ENCODE results near the gene CXADR. TPM values are rescaled to one million over a fixed set of nuclear protein-coding genes. Genes with fewer than 3 reads are reported as not detected.
A peak's percentile ranks its signal among the peaks of the same experiment; 100 is the strongest.
"Not testable (repeated sequence)": the region's sequence is repeated elsewhere in the genome, so short reads cannot be mapped to it uniquely, and the experiment has no call there.

CXADR gene
- polyA plus RNA-seq, 10 donors, result 0.60 to 8.4 (median 0.79) TPM

DNA sequence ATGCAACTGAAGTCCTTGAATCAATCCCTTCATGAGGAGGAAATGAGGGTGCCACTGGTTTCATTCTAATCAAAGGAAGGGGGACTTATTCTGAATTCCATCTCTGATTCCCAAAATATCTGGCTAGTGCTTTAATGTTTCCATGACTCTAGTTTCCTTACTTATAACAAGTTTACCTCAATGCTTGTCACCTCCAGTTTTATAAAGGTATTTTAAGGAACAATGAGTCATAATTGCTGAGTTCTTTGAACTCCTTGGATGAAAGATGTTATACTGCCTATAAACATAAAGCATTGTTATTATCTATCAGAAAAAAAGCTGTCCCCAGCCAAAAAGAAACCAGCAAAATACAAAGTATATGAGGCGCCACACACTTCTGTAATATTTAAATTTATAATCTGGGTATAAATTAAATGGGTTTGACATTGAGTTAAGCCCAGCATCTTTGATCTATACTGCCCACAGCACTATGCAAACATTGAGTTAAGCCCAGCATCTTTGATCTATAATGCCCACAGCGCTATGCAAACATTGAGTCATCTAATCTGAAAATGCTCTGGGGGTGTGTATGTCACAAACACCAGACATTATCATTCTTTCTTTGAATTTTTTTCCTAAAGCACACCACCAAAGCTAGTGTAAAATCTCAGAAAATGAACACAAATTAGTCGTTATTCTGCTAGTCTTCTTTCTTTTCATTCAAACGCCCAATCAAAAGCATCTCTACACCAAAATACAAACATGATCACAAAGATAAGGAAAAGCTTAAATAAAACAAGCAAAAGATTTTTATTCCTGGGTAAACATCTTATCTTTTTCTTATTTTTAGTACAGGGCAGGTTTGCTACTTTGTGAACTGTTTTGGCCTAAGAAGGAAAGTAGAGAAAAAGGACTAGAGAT, 11.5 kb upstream of the CXADR start:
- DNase-seq, result no peak

DNA sequence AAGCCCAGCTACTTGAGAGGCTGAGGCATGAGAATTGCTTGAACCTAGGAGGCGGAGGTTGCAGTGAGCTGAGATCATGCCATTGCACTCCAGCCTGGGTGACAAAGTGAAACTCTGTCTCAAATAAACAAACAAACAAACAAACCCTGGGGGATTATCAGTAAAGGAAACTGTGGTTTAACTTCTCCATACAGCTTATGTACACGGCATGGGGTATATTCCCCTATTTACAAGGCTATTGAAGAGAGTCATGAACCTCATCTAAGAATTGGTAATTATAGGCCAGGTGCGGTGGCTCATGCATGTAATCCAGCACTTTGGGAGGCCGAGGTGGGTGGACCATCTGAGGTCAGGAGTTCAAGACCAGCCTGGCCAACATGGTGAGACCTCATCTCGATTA, 9.9 kb upstream of the CXADR start:
- DNase-seq, result not testable (repeated sequence)

DNA sequence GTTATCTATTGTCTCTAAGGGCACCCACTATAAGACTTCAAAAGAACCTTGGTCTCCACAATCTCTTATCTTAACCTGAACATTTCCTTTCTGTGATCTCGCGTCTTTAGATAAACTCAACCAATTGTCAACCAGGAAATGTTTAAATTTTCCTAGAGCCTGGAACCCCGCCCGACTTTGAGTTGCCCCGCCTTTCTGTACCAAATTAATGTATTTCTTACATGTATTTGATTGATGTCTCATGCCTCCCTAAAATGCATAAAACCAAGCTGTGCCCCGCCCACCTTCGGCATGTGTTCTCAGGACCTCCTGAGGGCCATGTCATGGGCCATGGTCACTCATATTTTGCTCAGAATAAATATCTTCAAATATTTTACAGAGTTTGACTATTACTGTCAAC, 5.9 kb upstream of the CXADR start:
- DNase-seq, result no peak

DNA sequence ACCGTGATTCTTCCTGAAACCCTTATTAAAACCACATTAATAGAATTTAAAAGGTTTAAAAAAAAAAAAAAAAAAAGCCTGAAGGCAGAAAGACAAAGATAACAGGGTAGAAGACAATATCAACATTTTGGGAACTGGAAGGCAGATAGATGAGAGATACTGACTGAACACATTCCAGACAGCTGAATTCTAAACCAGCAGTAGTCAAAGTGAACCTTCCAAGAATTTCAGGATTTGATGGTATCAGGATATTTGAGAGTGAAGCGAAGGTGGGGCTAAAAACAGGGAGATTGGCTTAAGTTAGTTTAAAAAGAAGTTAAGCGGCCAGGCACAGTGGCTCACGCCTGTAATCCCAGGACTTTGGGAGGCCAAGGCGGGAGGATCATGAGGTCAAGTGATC, 5.3 kb upstream of the CXADR start:
- DNase-seq, result no peak

DNA sequence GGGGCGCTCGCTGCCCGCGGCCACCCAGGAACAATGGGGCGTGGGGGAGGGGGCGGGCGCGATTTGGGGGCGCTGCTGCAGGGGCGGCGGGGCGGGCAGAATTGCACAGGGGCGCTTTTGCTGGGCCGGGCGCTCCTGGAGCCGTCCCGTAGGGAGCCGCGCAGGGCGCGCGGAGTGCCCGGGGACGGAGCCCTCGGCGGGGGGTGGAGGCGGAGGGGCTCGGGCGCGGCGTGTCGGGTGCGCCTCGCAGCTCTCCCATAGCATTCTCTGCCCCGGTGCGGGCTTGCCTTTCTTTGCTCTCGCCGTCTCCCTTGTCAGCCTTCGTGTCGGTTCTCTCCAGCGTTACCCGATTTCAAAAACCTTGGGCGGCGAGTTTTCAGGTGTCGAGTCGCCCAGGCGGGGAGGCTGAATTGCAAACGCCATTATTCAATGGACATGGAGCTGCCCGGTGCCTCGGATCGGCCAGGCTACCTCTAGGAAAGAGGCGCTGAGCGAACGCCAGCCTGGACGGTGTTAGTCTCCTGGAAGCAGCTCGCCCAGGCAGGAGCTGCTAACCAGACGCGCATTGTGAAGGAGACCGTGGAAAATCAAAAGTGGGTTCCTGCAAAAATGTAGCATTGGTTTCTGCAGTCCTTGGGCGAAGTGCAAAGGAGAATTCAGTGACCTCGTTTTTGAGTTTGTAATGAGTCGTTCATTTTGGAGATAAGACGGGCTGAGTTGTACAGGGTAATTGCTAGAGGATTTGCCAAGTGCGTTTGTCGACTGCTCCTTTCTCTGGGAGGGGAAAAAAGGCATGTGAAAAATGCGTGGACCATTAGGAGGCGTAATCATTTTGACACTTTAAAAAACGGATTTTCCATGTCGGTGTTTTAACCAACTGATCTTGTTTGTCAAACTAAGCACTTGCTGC, 626 bp downstream of the CXADR start:
- peak in 2 of 3 donors; percentile 21 to 63 for DNase-seq

DNA sequence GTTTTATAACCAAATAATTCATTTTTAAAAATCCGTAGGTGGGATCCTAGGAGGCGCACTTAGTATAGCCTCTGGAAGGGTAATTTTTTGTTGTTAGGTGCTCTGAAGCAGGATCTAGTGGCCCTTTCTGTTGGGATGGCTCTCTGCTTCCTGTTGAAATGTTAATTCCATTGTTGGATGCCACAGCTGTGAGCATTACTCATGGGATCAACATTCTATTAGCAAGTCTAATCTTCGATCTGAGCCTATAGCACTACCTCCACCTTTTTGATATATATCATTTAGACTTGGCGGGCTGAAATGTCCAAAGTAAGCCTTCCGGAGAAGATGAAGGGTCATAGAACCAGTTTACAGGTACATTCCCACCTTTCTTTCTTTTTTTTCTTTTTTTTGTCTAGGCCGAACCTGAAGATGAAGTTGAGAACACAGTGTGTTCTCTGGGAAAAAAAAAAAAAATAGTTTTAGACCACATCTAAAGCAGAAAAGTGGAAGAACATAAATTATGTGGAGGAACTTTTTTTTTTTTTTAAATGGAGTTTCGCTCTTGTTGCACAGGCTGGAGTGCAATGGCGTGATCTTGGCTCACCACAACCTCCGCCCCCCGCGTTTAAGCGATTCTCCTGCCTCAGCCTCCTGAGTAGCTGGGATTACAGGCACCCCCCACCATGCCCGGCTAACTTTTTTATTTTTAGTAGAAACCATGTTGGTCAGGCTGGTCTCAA, 1.4 kb downstream of the CXADR start:
- DNase-seq, result peak in 1 of 3 donors; percentile 6

DNA sequence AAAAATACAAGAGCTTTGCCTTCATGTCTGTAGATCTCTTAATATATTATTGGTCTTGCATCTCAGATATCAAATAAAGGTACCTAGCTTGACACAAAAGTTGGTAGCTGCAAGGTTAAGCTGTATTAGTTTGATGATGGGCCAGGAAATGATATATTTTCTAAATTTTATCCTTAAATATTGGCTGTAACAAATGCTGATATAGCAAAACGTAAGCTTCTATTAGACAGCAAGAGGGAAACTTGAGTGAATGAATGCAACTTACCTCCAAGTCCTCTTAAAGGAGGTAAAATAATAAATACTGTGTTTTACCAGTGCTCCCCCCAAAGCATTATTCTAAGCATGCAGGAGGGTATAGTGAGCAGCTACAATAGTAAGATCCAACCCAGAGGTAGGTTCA, 4.2 kb downstream of the CXADR start:
- not testable (repeated sequence) for DNase-seq

DNA sequence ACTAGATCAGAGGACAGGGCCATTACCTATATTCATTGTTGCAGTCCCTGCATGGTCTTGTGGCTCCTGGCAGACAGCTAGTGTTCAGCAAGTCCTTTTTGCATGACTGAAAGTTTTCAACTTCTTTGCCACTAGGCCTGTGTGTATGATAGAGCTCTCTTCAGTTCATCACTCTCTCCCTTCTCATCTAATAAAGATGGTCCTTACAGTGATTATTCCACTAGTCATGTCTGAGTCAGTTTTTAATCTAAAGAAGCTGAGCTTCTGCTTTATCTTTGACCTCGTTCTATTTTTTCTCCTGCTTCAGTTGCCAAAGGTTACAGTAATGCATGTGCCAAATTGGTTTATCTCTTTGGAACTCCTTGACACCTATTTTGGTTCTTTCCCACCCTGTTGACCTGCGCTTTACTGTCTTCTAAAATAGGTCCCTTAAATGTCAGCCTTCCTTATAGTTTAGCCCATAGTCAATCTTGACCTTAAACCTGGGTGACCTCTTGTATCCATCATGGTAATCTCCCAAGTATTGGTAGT, 6.4 kb downstream of the CXADR start:
- DNase-seq, result no peak

DNA sequence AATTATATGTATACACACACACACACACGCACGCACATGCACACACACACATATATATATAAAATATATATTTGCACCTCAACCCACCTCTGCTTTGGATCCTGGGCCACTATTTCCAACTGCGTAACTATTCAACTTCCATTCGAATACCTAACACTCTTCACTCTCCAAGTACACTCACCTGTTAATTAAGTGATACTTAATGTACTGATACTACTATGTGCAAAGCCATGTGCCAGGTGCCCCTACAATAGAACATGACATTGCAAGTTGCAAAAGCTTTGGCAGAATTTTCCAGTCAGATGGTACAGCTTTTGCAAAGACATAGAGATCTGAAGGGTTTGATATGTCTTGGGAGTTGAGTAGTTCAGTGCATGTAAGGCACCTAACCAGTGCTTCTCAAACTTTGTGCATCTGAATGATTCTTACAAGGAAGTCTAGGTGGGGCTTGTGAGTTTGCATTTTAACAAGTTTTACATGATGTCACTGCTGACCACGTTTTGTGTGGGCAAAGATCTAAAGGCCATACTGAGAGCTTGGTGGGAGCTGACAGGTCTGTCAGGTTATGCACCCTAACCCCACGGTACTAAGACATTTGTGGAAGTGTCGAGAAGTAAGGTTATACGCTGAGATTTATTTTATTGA, 7.2 kb downstream of the CXADR start:
- DNase-seq, result no peak

DNA sequence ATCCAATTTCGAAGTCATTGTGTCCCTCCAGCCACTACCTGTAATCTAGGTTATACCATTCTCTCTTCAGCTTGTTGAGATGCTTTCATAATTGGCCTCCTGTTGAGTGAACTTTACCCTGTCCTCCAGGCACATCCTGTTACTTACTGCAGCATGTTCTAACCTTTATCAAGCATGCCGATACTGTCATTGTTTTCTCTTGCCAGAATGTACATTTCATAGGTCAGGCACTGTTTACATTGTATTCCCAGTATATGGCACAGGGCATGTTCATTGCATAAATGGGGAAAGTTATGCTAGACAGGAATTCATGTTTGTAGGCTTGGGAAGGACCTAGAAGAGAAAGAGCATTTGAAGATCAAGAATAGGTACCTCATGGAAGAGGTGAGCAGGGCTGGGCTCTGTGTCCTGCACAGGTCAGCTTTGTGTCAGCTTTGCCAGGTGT, 10.2 kb downstream of the CXADR start:
- DNase-seq, result no peak

DNA sequence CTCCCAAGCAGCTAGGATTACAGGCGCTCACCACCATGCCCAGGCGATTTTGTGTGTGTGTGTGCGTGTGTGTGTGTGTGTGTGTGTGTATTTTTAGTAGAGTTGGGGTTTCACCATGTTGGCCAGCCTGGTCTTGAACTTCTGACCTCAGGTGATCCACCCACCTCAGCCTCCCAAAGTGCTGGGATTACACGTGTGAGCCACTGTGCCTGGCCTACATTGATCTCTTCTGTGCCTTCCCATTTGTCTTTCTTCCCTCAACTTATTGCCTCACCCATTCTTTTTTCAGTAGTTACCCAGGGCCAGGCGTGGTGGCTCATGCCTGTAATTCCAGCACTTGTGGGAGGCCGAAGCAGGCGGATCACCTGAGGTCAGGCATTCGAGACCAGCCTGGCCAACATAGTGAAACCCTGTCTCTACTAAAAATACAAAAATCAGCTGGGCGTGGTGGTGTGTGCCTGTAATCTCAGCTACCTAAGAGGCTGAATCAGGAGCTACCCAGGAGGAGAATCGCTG, 11.2 kb downstream of the CXADR start:
- DNase-seq, result not testable (repeated sequence)

DNA sequence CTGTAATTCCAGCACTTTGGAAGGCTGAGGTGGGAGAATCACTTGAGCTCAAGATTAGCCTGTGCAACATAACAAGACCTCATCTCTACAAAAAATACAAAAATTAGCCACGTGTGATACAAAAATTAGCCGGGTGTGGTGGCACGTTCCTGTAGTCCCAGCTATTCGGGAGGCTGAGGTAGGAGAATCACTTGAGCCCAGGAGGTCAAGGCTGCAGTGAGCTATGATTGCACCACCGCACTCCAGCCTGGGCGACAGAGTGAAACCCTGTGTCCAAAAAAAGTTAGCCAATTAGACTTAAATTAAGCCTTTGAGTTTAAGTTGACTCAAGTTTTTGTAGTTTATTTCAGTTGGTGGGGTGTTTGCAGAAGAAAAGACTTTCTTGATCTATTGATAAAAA, 11.8 kb downstream of the CXADR start:
- DNase-seq, result no peak

DNA sequence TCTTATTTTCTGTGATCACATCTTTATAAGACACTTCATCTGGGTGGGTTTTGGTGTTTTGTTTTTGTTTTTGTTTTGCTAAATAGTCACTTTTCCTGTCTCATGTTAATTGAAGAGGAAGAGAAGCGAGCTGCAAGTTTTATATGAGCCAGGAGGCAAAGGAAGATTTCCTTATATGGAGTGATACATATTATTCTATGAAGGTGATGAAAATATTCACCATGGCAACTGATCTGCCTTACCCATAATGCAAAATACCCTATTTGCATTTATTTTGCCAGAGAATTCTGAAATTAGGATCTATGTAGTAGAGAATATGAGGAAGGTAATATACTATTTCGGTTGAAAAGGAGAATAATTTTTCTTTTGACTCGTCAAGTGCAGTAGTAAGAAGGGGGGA, 13.9 kb downstream of the CXADR start:
- DNase-seq, result no peak

DNA sequence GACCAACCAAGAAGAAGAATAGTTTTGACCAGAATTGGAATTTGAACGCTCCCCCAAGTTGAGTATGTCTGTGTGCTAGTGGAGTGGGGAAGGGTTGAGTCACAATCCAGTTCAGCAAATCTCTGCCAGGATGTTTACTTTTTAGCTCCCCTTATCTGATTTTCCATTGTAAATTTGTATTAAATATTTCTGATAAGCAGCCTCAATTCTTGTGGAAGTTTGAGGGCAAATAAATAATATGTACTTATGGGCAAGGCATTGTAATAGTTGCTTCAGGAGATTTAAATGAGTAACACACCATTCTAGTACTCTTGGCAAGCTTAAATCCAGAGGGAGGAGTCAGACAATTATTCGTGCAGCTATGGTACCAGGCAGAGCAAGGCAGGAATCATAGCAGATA, 14.4 kb downstream of the CXADR start:
- DNase-seq, result no peak

DNA sequence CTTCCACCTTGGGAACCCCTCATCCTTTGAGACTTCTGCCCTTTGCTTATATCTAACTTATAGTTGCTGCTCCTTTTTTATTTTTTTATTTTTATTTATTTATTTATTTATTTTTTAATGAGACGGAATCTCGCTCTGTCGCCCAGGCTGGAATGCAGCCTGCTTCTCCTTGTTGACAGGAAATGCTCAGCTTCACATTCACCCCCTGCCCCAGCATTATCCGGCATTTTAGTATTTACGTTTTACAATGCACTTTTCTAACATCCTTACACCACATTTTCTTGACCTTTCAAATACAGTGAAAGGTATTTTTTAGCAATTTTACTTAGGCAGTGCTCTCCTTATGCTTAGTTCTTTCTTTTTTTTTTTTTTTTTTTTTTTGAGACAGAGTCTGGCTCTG, 14.9 kb downstream of the CXADR start:
- DNase-seq, result no peak

DNA sequence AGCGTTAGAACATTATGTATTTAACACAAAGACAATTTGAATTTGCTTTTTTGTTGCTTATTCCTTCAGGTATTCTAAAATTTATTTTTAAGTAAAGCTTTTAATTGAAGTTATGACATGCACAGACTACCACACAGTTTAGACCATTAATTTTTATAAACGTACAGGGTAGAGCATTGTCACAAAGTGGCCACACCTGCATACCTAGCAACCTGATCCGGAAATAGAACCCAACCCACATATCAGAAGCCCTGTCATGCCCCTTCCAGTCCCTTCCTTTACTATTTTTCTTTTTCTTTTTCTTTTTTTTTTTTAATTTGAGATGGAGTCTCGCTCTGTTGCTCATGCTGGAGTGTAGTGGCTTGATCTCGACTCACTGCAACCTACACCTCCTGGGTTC, 16.8 kb downstream of the CXADR start:
- DNase-seq, result no peak

DNA sequence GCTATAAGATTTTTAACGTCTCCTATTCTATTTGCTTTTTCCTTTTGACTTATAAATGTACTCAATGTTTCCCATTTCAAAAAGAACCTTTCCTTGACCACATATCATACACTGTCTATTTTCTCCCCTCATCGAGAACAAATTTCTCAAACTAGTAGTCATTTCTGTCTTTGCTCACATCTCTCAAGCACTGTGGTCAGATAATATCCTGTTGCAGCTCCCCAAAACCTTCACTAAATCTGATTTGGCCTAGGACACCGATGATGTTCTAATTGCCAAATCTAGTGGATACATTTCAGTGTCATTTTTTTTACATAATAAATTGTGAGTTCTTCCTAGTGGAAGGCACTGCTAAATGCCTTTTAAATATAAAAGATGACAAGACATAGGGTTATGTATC, 19.4 kb downstream of the CXADR start:
- DNase-seq, result no peak

DNA sequence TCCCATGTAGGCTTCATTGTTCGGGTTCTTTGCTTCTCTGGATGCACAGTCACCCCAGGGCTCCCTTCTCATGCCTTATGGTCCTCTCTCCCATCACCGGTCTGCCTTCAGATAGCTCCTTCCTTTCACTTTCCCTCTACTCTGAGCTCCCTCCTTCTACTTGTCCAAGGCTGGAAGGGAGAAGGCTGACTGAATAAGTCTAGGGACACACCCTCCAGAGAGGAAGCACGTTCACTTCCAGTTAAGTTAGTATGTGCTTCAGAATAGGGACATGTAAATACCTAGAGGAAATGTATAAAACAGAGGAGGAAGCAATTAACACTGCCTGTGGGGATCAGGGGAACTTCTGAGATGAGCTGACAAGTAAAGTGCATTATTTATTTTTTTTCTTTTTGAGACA, 23.5 kb downstream of the CXADR start:
- no peak for DNase-seq

DNA sequence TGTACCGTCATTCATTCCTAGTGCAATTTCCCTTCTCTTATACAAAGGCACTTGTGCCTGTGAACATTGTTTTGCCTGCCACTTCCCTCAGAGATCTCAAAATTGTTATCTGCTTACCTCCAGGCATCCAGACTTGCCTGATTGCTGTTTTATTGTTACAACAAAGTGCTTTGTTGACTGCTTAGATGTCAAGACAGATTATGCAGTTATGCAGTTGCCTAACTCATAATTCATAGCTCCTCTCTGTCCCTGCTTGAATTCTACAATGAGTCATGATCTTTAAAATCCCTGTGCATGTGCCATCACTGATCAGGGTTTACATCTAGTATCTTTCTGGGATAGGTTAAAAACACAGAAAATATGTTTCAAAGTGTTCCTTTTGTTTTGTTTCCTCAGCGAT, 24.5 kb downstream of the CXADR start:
- DNase-seq, result no peak

DNA sequence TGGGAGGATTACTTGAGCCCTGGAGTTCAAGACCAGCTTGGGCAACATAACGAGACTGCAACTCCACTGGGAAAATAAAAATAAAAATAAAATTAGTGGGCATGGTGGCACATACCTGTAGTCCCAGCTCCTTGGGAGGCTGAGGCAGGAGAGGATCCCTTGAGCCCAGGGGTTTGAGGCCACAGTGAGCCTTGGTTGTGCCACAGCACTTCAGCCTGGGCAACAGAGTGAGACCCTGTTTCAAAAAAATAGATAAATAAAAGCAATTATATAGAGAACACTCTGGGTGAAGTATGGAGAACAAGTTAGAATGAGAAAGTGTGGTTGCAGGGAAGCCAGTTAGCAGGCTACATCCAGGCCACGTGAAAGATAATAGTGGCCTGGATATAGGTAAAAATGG, 25.7 kb downstream of the CXADR start:
- DNase-seq, result no peak

DNA sequence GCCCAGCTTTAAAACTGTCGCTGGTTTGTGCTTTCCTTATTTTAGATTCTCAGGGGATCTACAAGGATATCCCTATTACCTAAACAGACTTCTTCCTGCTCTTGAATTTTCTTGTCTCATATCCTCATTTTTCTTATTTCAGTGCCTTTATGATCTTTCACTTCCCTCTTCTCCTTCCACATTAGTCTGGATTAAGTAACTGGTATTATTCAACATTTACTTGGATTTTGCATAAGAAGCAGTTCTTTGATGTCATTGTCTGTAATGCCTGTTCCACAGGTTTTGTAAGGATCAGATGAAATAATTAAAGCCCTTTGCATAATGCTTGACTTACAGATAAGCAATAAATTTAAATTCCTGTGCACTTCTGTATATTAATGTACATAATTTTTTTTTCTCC, 26.5 kb downstream of the CXADR start:
- DNase-seq, result no peak
